Stimulated activated naive CD8-positive, alpha-beta T cell treated with anti-CD3 and anti-CD28 coated beads, Interleukin-15, Interleukin-2, amounts not matched to agents 100 ng/mL and 50 ng/mL, for 24 hours (primary cell): Measurements from ENCODE around the gene UCP1.
A peak's percentile ranks its signal among the peaks of the same experiment; 100 is the strongest.

ENCODE experiments used
- H3K27ac Mint-ChIP-seq: one replicate; pipeline ENCODE4 v1.8.0; 2021; ENCODE audit warnings: mild to moderate bottlenecking, mixed read lengths
- H3K27me3 Mint-ChIP-seq: one replicate; pipeline ENCODE4 v1.8.0; 2021; ENCODE audit warnings: mixed read lengths
- H3K36me3 Mint-ChIP-seq: one replicate; pipeline ENCODE4 v1.8.0; 2021; ENCODE audit warnings: low read depth, mixed read lengths
- H3K4me1 Mint-ChIP-seq: one replicate; pipeline ENCODE4 v1.8.0; 2021; ENCODE audit warnings: low read depth, mixed read lengths
- H3K4me3 Mint-ChIP-seq: one replicate; pipeline ENCODE4 v1.8.0; 2021; ENCODE audit warnings: mild to moderate bottlenecking, mixed read lengths
- H3K9me3 Mint-ChIP-seq: one replicate; pipeline ENCODE4 v1.8.0; 2021; ENCODE audit warnings: mixed read lengths

The UCP1 gene

GRCh38 chr4:140568507-140569306 lies at the start of gene UCP1:
Gene UCP1 (minus strand): TSS chr4:140568961. CDS start chr4:140568729, 232 bp downstream.
- Mint-ChIP-seq H3K27ac (peak within 1 kb of the TSS; percentile 49), H3K27me3 (peaks cover 42% of the 10 kb centered on the region), H3K9me3 (peaks cover 12% of the 10 kb centered on the region), H3K4me3 (peak within 1 kb of the TSS; percentile 71), H3K36me3 (no peaks in the 10 kb centered on the region), H3K4me1 (peaks cover 21% of the 10 kb centered on the region)

- H3K4me1 Mint-ChIP-seq: no peaks in the 10 kb centered on the region
- no peak overlapping the region for H3K27ac Mint-ChIP-seq
- no peaks in the 10 kb centered on the region for H3K36me3 Mint-ChIP-seq
- no peaks in the 10 kb centered on the region for H3K9me3 Mint-ChIP-seq
- no peak overlapping the region for H3K4me3 Mint-ChIP-seq
- H3K27me3 Mint-ChIP-seq: no peaks in the 10 kb centered on the region
Observed at GRCh38 chr4:140617499-140618248, 48.9 kb upstream of the UCP1 start.

GRCh38 chr4:140615451-140615850 lies 46.7 kb upstream of the UCP1 start:
- no peaks in the 10 kb centered on the region for H3K4me1 Mint-ChIP-seq
- no peaks in the 10 kb centered on the region for H3K27me3 Mint-ChIP-seq
- H3K36me3 Mint-ChIP-seq: no peaks in the 10 kb centered on the region
- H3K9me3 Mint-ChIP-seq: no peaks in the 10 kb centered on the region
- no peak overlapping the region for H3K27ac Mint-ChIP-seq
- H3K4me3 Mint-ChIP-seq: no peak overlapping the region

- H3K4me1 Mint-ChIP-seq: no peaks in the 10 kb centered on the region
- no peak overlapping the region for H3K27ac Mint-ChIP-seq
- H3K27me3 Mint-ChIP-seq: peaks cover 4% of the 10 kb centered on the region
- H3K4me3 Mint-ChIP-seq: no peak overlapping the region
- H3K9me3 Mint-ChIP-seq: no peaks in the 10 kb centered on the region
- no peaks in the 10 kb centered on the region for H3K36me3 Mint-ChIP-seq
Observed at GRCh38 chr4:140612357-140612756, 43.6 kb upstream of the UCP1 start.

GRCh38 chr4:140611854-140612253 lies 43.1 kb upstream of the UCP1 start:
- H3K9me3 Mint-ChIP-seq: no peaks in the 10 kb centered on the region
- H3K36me3 Mint-ChIP-seq: no peaks in the 10 kb centered on the region
- H3K4me3 Mint-ChIP-seq: no peak overlapping the region
- peaks cover 4% of the 10 kb centered on the region for H3K27me3 Mint-ChIP-seq
- H3K27ac Mint-ChIP-seq: no peak overlapping the region
- no peaks in the 10 kb centered on the region for H3K4me1 Mint-ChIP-seq

- no peaks in the 10 kb centered on the region for H3K36me3 Mint-ChIP-seq
- H3K27ac Mint-ChIP-seq: no peak overlapping the region
- no peaks in the 10 kb centered on the region for H3K4me1 Mint-ChIP-seq
- no peak overlapping the region for H3K4me3 Mint-ChIP-seq
- H3K27me3 Mint-ChIP-seq: peaks cover 8% of the 10 kb centered on the region
- H3K9me3 Mint-ChIP-seq: no peaks in the 10 kb centered on the region
Observed at GRCh38 chr4:140609548-140610425, 41.0 kb upstream of the UCP1 start.

GRCh38 chr4:140607852-140608251 lies 39.1 kb upstream of the UCP1 start:
- H3K9me3 Mint-ChIP-seq: no peaks in the 10 kb centered on the region
- no peak overlapping the region for H3K27ac Mint-ChIP-seq
- peaks cover 8% of the 10 kb centered on the region for H3K27me3 Mint-ChIP-seq
- no peaks in the 10 kb centered on the region for H3K4me1 Mint-ChIP-seq
- no peak overlapping the region for H3K4me3 Mint-ChIP-seq
- H3K36me3 Mint-ChIP-seq: no peaks in the 10 kb centered on the region

- H3K36me3 Mint-ChIP-seq: no peaks in the 10 kb centered on the region
- no peaks in the 10 kb centered on the region for H3K4me1 Mint-ChIP-seq
- no peak overlapping the region for H3K27ac Mint-ChIP-seq
Observed at GRCh38 chr4:140604544-140604943, 35.8 kb upstream of the UCP1 start.

GRCh38 chr4:140603286-140603685 lies 34.5 kb upstream of the UCP1 start:
- H3K4me3 Mint-ChIP-seq: no peak overlapping the region
- no peaks in the 10 kb centered on the region for H3K9me3 Mint-ChIP-seq
- H3K27me3 Mint-ChIP-seq: peaks cover 4% of the 10 kb centered on the region
- no peaks in the 10 kb centered on the region for H3K36me3 Mint-ChIP-seq
- no peaks in the 10 kb centered on the region for H3K4me1 Mint-ChIP-seq
- no peak overlapping the region for H3K27ac Mint-ChIP-seq

More at GRCh38 chr4:140604544-140604943, 35.8 kb upstream of the UCP1 start:
- no peaks in the 10 kb centered on the region for H3K9me3 Mint-ChIP-seq
- H3K27me3 Mint-ChIP-seq: peaks cover 8% of the 10 kb centered on the region
- H3K4me3 Mint-ChIP-seq: no peak overlapping the region

GRCh38 chr4:140602714-140603113 lies 34.0 kb upstream of the UCP1 start:
- Mint-ChIP-seq H3K4me3 (no peak overlapping the region), H3K27ac (no peak overlapping the region), H3K36me3 (no peaks in the 10 kb centered on the region), H3K27me3 (peaks cover 4% of the 10 kb centered on the region), H3K9me3 (no peaks in the 10 kb centered on the region), H3K4me1 (no peaks in the 10 kb centered on the region)

- Mint-ChIP-seq H3K4me3 (no peak overlapping the region), H3K36me3 (no peaks in the 10 kb centered on the region), H3K27me3 (peaks cover 6% of the 10 kb centered on the region), H3K27ac (no peak overlapping the region), H3K4me1 (no peaks in the 10 kb centered on the region), H3K9me3 (no peaks in the 10 kb centered on the region)
Observed at GRCh38 chr4:140600408-140600807, 31.6 kb upstream of the UCP1 start.

GRCh38 chr4:140595065-140595464 lies 26.3 kb upstream of the UCP1 start:
- peaks cover 39% of the 10 kb centered on the region for H3K27me3 Mint-ChIP-seq
- H3K36me3 Mint-ChIP-seq: peaks cover 5% of the 10 kb centered on the region
- no peaks in the 10 kb centered on the region for H3K9me3 Mint-ChIP-seq
- no peak overlapping the region for H3K27ac Mint-ChIP-seq
- no peaks in the 10 kb centered on the region for H3K4me1 Mint-ChIP-seq
- no peak overlapping the region for H3K4me3 Mint-ChIP-seq

GRCh38 chr4:140584439-140584838 lies 15.7 kb upstream of the UCP1 start:
- H3K27ac Mint-ChIP-seq: no peak overlapping the region
- no peaks in the 10 kb centered on the region for H3K9me3 Mint-ChIP-seq
- peaks cover 22% of the 10 kb centered on the region for H3K27me3 Mint-ChIP-seq
- H3K36me3 Mint-ChIP-seq: no peaks in the 10 kb centered on the region
- H3K4me3 Mint-ChIP-seq: no peak overlapping the region
- H3K4me1 Mint-ChIP-seq: no peaks in the 10 kb centered on the region

GRCh38 chr4:140581078-140581477 lies 12.3 kb upstream of the UCP1 start:
- no peaks in the 10 kb centered on the region for H3K9me3 Mint-ChIP-seq
- no peak overlapping the region for H3K4me3 Mint-ChIP-seq
- no peaks in the 10 kb centered on the region for H3K36me3 Mint-ChIP-seq
- H3K27ac Mint-ChIP-seq: no peak overlapping the region
- H3K27me3 Mint-ChIP-seq: peaks cover 47% of the 10 kb centered on the region
- no peaks in the 10 kb centered on the region for H3K4me1 Mint-ChIP-seq

- no peak overlapping the region for H3K4me3 Mint-ChIP-seq
- H3K4me1 Mint-ChIP-seq: no peaks in the 10 kb centered on the region
- H3K9me3 Mint-ChIP-seq: no peaks in the 10 kb centered on the region
- no peaks in the 10 kb centered on the region for H3K36me3 Mint-ChIP-seq
- peaks cover 59% of the 10 kb centered on the region for H3K27me3 Mint-ChIP-seq
- H3K27ac Mint-ChIP-seq: no peak overlapping the region
Observed at GRCh38 chr4:140579278-140579677, 10.5 kb upstream of the UCP1 start.
